ENCODE measurements around the gene PRKAG1.

PRKAG1 gene

GRCh38 chr12:48986720-48987291, 31.8 kb downstream of the PRKAG1 start:
- no peak for DNase-seq

GRCh38 chr12:48985901-48986300, 32.7 kb downstream of the PRKAG1 start:
- no peak for DNase-seq

- DNase-seq, result peak in 1 of 56 donors; percentile 15
Observed at GRCh38 chr12:48985475-48985897, 33.1 kb downstream of the PRKAG1 start.

- DNase-seq, result no peak
Observed at GRCh38 chr12:48982397-48983080, 36.0 kb downstream of the PRKAG1 start.

GRCh38 chr12:48981757-48982157, 36.8 kb downstream of the PRKAG1 start:
- no peak for DNase-seq

GRCh38 chr12:48980953-48981756, 37.4 kb downstream of the PRKAG1 start:
- DNase-seq, result peak in 7 of 56 donors; percentile 9 to 50 (median 23)

GRCh38 chr12:48980389-48980952, 38.1 kb downstream of the PRKAG1 start:
- no peak for DNase-seq

- DNase-seq, result no peak
Observed at GRCh38 chr12:48979602-48980388, 38.8 kb downstream of the PRKAG1 start.

GRCh38 chr12:48978741-48979601, 39.6 kb downstream of the PRKAG1 start:
- DNase-seq, result no peak

- DNase-seq, result no peak
Observed at GRCh38 chr12:48978291-48978740, 40.3 kb downstream of the PRKAG1 start, which contains the start of gene WNT1. Gene WNT1, plus strand, starts transcription at chr12:48978322. Its CDS starts 329 bp downstream, at chr12:48978651.

GRCh38 chr12:48977290-48978281, 41.0 kb downstream of the PRKAG1 start:
- DNase-seq, result peak in 1 of 56 donors; percentile 41

GRCh38 chr12:48973941-48974673, 44.5 kb downstream of the PRKAG1 start:
- DNase-seq, result peak in 3 of 56 donors; percentile 23 to 34 (median 30)

GRCh38 chr12:48973531-48973930, 45.0 kb downstream of the PRKAG1 start:
- DNase-seq, result no peak

- DNase-seq, result no peak
Observed at GRCh38 chr12:48972952-48973483, 45.6 kb downstream of the PRKAG1 start.

- DNase-seq, result no peak
Observed at GRCh38 chr12:48972213-48972951, 46.2 kb downstream of the PRKAG1 start.

- DNase-seq, result no peak
Observed at GRCh38 chr12:48970702-48971334, 47.8 kb downstream of the PRKAG1 start.
